Body of pancreas (tissue), 4 donors: Measurements from ENCODE around the gene CA4.

Experiments
- CTCF ChIP-seq, 7 experiments: fragments of 450-650 bp in 4 of 7; fragments of 200-600 bp in 3 of 7; sonication (generic) in 3 of 7; IDR thresholded peaks; one replicate each; pipeline ENCODE4 v1.5.1; 2016 to 2019; ENCODE audit warnings: antibody characterized with exemption in 7 of 7
- POLR2A ChIP-seq, 3 donors: fragments of 450-650 bp; IDR thresholded peaks; one replicate each; pipeline ENCODE4 v1.6.1; 2016; ENCODE audit warnings: antibody characterized with exemption in 3 of 3, mild to moderate bottlenecking in 2 of 3

GRCh38 chr17:60147553-60148223 is 2.1 kb upstream of the CA4 start:
- TF ChIP-seq POLR2A (IDR thresholded peaks at IDR 0.05) (no peak), CTCF (IDR thresholded peaks at IDR 0.05) (no peak)
